Stimulated activated CD4-positive, alpha-beta T cell treated with anti-CD3 and anti-CD28 coated beads, Interleukin-15, amount 100 ng/mL, for 1 hour (primary cell): ENCODE results near the gene ADH1C.

ENCODE experiments used
- DNase-seq, 2 donors: peaks; one replicate each; pipeline ENCODE4 v3.0.0-alpha.2; 2020; ENCODE audit warnings: low read depth in 1 of 2, low spot score in 1 of 2

Gene ADH1C

DNA sequence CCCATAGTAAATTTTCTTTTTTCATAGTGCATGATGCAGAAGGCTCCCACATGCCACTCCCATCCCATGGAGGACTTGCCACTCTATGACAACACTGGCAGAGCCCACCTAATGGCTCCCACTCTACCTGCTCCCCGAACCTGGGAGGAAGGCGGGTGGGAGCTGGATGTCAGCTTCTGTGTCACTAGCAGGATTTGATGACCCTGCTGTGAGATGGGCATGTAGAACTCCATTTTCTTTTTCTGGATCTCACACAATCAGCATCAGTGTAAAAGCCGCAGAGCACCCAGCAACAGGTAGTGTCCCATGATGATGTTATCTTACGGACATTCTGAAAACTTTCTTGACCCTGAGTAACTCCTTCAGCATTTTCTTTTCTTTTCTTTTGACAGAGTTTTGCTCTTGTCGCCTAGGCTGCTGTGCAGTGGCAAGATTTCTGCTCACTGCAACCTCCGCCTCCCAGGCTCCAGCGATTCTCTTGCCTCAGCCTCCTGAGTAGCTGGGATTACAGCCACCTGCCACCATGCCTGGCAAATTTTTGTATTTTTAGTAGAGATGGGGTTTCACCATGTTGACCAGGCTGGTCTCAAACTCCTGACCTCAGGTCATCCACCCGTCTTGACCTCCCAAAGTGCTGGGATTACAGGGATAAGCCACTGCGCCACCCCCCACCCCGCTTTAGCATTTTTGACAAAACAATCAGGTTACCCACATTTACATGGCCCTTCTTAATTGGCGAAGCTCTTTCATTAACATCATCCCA is 46.7 kb downstream of the ADH1C start:
- DNase-seq = no peak

DNA sequence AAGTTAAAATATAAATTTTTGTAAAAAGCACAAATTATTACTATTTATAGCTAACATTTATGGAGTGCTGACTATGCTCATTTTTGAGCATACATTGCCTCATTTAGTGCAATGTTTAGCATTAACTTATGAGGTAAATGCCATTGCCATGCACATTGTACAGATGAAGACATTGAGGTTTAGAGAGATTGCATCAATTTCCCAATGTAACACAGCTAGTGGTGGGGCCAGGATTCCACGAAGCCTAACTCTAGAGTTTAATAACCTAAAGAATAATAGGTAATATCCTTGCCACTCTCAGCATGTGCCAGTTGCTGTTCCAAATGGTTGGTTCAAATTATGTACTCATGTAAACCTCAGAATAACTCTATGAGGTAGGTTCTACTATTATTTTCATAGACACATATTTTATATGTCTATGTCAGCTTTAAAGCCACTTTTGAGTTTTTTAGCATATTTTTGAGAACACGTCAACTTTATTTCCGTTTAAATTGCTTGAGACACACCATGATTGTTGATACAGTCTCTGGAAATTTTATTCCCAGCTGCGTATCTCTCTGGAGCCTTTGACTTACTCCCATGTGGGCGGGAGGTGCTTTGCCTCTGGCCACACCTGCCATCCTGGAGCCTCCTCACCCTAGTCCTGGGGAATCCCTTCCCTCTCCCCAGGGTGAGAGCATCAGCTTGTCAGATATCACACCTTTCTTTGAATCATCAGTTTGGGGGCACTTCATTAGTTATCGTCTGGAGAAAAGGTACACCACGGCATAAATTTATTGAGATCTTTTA is 51.0 kb downstream of the ADH1C start:
- no peak for DNase-seq

GRCh38 chr4:99300934-99301333 is 51.6 kb downstream of the ADH1C start:
- no peak for DNase-seq

GRCh38 chr4:99293357-99293756 is 59.2 kb downstream of the ADH1C start:
- no peak for DNase-seq

DNA sequence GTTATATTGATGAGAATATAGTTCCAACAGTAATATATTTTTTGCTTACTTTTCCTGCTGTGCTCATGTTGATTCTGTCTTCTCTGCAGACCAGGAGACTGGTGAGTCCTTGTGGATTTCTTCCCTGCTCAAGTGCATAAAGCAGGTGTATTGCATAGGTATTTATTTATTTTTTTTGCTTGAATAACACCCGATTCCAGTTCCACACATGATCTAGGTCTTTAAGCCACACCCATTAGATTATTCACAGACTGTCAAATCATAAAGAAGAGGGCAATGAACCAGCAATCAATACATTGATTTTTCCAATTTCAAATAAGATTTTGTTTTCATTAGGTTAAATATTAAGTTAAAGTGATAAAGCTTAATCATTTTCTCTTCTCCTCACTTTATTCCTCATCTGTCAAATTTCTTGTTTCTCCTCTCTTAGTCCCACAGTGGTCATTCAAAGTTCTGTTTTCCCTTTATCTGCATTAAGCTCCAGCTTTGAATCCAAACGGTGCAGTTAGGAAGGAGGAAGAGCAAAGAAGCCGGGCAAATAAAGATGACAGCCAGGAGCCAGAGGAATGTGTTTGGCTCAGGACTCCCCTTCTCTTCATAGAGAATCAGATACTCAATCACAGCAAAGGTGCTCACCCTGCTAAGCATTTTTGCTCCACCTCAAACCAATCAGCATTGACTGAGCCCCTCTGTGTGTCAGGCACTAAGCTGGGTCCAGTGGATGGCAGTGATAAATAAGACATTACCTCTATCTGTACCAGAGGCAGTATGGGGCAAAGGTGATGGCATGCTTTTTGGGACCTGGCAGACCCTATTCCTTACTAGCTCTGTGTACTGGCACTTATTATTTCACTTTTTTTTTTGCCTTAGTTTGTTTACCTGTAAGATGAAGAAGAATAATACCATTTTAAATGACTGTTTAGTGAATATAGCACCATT is 61.4 kb downstream of the ADH1C start, which contains the start of gene ADH1A:
TSS of gene ADH1A (minus strand) at position 138 of the 939 bp plus-strand sequence. CDS start at position 67, 71 bp downstream.
- DNase-seq = no peak
